GM21723 (cell line): ENCODE data around the gene AGRN.

ENCODE experiments used
- ATAC-seq: cut with Tn5 transposase; IDR thresholded peaks from one replicate; pipeline ENCODE4 v1.9.1; 2021; ENCODE audit warnings: mild to moderate bottlenecking, moderate library complexity; ENCODE audit not compliant: unreplicated experiment

The AGRN gene

GRCh38 chr1:1033731-1034438 lies 14.0 kb downstream of the AGRN start:
- ATAC-seq, result no peak

DNA sequence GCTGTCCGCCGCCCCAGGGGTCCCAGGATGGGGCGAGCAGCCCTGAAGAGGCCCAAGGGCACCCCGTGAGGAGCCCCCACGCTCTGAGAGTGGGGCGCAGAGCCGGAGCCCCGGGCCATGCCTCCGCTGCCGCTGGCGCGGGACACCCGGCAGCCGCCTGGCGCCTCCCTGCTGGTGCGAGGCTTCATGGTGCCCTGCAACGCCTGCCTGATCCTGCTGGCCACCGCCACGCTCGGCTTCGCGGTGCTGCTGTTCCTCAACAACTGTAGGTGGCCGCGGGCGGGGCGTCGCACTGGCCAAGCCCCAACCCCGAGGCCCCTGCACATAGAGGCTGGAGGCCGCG lies 14.5 kb downstream of the AGRN start:
- no peak for ATAC-seq

GRCh38 chr1:1035291-1035943 lies 15.5 kb downstream of the AGRN start:
- no peak for ATAC-seq

- no peak for ATAC-seq
These were observed 17.7 kb downstream of the AGRN start for GRCh38 chr1:1037366-1038327.

- ATAC-seq, result peak; percentile 37
These were observed 18.8 kb downstream of the AGRN start for GRCh38 chr1:1038694-1039093.

DNA sequence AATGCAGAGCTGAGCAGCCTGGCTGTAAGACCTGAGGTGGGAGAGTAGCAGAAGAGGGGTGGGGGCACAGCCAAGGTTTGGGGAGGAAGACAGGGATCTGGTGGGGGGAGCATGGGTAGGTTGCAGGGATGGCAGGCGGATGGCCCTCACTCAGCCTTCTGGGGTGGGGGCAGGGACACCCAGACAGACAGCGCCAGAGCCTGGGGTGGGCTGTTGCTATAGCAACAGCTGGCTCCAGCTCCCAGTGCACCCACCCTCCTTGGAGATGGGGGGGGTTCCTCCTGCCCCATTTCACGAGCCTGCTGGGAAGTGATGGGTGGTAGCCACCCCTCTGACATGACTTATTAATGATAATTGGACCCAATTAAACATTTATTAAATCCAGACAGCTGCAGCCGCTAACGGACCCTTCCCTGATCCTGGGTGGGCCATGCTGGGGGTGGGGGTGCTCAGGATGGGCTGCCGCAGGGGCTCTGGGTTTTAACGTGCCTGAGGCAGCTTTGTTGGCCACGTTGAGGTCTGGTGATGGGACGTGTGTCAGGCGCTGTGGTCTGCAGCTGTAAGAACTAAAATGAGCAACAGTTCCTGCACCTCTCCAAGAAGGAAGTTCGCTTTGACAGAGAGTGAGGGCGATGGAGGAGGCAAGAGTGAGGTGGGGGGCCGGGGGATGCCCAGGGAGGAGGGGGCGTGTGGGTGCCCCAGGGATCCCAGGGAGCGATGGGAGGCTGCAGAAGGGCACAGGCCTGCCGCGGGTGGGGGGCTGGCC lies 19.4 kb downstream of the AGRN start:
- no peak for ATAC-seq

DNA sequence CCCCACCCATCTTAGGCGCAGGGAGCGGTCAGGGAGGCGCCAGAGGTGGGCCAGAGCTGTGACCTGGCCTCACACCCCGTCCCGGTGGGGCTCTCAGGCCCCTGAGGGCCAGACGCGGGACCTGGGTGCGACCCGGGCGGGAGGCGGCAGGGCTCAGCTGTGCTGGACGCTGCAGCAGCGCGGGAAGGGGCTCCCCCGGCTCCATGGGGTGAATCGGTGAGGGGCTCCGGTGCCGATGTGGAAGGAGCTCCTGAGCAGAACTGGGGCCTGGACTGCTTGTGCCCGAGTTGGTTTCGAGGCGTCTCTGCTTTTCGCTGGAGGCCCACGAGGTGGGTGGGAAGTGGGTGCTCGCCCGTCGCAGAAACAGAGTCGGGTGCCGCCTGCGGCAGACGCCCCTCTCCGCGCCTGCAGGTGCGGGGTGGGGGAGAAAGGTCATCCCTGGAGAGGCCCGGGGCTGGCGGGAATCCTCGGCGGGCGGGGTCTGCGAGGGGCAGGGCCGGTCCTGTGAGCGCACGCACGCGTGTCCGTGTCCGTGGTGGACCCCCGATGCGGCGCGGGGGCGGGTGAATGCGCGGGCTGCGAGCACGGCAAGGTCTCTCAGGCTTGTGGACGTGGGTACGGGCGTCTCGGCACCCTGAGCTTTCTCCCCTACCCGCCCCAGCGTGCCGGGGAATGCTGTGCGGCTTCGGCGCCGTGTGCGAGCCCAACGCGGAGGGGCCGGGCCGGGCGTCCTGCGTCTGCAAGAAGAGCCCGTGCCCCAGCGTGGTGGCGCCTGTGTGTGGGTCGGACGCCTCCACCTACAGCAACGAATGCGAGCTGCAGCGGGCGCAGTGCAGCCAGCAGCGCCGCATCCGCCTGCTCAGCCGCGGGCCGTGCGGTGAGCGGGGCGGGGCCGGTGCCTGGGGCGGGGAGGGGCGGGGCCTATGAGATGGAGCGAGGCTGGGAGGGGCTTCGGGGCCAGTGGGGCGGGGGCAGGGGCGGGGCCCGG lies 20.4 kb downstream of the AGRN start:
- ATAC-seq, result peak; percentile 38

DNA sequence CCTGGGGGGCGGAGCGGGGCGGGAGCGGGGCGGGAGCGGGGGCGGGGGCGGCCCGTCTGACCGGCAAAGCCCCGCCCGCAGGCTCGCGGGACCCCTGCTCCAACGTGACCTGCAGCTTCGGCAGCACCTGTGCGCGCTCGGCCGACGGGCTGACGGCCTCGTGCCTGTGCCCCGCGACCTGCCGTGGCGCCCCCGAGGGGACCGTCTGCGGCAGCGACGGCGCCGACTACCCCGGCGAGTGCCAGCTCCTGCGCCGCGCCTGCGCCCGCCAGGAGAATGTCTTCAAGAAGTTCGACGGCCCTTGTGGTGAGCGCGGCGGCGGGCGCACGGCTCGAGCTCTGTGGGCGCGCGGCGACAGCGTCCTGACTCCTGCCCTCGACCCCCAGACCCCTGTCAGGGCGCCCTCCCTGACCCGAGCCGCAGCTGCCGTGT lies 21.2 kb downstream of the AGRN start:
- no peak for ATAC-seq

- ATAC-seq, result no peak
These were observed 22.0 kb downstream of the AGRN start for GRCh38 chr1:1041873-1042272.

DNA sequence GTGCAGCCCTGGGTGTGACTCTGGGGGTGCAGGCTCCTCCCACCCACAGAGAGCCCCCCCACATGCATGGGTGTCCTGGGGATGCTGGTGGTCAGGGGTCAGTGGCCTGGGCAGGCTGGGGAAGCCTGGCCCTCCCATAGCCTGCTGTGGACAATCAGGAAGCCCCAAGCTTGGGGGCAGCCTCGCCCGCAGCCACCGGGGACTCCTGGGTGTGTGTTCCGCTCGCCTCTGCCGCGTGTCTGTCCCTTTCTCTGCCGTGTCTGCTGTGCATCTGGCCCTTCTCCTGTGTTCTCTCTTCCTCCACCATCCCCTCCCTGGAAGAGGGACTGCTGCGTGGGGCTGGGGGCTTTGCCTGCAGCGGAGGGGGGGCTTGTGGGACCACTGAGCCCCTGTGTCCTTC lies 22.9 kb downstream of the AGRN start:
- ATAC-seq, result no peak

DNA sequence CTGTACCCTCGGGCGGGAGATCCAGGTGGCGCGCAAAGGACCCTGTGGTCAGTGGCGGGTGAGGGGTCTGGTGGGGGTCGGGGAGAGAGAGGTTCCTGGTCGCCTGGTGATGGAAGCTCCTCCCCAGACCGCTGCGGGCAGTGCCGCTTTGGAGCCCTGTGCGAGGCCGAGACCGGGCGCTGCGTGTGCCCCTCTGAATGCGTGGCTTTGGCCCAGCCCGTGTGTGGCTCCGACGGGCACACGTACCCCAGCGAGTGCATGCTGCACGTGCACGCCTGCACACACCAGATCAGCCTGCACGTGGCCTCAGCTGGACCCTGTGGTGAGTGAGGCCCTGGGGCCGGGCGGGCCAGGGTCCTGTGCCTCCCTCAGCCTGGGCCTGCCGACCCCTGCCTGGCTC lies 23.5 kb downstream of the AGRN start:
- no peak for ATAC-seq

GRCh38 chr1:1043921-1044320 lies 24.0 kb downstream of the AGRN start:
- no peak for ATAC-seq

DNA sequence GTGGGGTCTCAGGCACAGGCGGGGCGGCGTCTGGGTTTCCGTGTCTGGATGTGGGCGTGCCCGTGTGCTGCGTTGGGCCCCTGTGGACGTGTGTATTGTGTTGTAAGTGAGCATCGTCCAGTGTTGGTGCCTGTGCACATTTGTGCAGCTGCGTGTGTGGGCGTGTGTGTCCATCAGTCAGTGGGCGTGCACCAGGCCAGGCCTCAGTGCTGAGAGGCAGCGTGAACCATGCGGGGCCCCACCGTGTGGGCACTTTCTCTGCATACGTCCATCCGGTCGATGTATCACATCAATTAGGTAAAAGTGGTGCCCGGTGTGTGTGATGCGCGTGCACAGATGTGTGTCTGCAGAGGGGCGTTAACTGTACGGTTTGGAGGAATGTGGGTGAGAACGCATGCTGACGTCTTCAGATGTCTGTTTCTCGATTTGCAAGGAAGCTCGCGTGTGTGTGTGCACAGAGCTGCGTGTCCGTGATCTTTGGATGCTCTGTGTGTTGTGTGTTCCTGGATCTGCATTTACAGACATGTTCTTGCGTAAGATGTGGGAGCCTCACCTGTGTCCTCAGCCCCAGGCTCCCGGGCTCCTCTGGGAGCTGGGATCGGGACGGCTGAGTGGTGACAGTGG lies 24.6 kb downstream of the AGRN start:
- ATAC-seq, result no peak

DNA sequence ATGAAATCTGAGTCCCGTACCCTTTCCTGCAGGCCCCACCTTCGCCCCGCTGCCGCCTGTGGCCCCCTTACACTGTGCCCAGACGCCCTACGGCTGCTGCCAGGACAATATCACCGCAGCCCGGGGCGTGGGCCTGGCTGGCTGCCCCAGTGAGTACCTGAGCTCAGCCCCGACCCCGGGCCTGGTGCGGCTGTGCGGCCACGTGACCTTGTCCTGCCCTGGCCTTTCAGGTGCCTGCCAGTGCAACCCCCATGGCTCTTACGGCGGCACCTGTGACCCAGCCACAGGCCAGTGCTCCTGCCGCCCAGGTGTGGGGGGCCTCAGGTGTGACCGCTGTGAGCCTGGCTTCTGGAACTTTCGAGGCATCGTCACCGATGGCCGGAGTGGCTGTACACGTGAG lies 25.2 kb downstream of the AGRN start:
- no peak for ATAC-seq

DNA sequence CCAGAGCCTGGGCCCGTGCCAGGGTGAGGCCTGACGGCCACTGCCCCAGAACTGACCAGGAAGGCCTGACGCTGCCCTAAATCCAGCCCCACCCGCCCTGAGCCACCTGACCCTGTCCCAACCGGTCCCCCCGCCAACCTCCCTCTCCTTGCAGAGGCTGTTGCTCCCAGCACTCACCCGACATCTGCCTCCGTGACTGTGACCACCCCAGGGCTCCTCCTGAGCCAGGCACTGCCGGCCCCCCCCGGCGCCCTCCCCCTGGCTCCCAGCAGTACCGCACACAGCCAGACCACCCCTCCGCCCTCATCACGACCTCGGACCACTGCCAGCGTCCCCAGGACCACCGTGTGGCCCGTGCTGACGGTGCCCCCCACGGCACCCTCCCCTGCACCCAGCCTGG lies 26.3 kb downstream of the AGRN start:
- ATAC-seq, result no peak

DNA sequence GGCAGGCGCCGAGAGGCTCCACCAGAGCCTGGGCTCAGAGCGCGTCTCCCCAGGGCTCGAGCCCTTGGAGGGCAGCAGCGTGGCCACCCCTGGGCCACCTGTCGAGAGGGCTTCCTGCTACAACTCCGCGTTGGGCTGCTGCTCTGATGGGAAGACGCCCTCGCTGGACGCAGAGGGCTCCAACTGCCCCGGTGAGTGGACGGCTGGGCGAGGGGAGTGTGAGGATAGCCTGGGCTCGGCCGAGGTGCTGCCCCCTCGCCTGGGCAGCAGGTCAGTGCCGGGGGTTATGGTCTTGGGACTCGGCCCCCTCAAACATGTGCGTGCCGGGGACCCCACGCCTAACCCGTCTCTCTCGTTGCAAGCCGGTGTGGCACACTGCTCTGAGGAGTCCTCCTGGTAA lies 26.8 kb downstream of the AGRN start:
- no peak for ATAC-seq

DNA sequence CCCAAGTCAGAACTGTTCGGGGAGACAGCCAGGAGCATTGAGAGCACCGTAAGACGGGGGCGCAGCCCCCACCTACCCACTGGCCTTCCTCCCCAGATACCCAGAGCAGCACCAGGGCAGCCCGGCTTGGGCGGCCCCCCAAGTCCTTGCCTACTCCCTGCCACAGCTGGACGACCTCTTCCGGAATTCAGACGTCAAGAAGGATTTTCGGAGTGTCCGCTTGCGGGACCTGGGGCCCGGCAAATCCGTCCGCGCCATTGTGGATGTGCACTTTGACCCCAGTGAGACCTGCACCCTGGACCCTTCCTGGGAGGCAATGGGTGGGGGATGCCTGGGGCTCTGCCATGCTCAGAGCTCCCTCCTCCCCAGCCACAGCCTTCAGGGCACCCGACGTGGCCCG lies 27.5 kb downstream of the AGRN start:
- no peak for ATAC-seq

DNA sequence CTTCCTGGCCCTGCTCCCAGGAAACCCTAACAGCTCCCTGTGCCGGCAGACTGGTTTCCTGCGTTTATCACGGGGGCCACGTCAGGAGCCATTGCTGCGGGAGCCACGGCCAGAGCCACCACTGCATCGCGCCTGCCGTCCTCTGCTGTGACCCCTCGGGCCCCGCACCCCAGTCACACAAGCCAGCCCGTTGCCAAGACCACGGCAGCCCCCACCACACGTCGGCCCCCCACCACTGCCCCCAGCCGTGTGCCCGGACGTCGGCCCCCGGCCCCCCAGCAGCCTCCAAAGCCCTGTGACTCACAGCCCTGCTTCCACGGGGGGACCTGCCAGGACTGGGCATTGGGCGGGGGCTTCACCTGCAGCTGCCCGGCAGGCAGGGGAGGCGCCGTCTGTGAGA lies 28.0 kb downstream of the AGRN start:
- ATAC-seq, result no peak

GRCh38 chr1:1048765-1049164 lies 28.8 kb downstream of the AGRN start:
- no peak for ATAC-seq
